GM12892 (cell line): ENCODE data around the gene MYO7B.

ENCODE experiments used
- POLR2A ChIP-seq: IDR thresholded peaks from 2 replicates; pipeline ENCODE4 v1.6.1; 2011; ENCODE audit warnings: low read depth, low read length, control low read depth
- POLR2AphosphoS5 ChIP-seq: IDR thresholded peaks from 2 replicates; pipeline ENCODE4 v1.6.1; 2011; ENCODE audit warnings: low read depth, low read length, control low read depth
- TAF1 ChIP-seq: IDR thresholded peaks from 2 replicates; pipeline ENCODE4 v1.6.1; 2011; ENCODE audit warnings: low read depth, mild to moderate bottlenecking, control low read depth, low read length, borderline replicate concordance

DNA sequence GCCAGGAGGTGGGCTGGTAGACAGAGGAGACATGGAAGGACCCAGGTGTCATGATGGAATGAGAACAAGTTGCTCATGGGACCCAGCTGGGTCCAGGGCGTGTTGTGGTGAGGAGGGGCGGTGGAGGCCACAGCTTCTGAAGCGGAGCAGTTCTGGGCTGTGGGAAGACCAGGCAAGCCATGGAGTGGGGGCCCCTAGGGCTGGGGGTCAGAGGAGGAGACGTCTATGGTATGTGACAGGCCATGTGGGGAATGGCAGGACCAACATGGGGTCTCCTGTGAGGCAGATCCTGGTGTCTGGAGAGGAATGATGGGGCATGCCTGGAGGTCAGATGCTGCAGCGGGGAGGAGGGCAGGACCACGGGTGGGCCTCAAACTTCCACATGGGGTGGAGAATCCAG is 16.9 kb downstream of the MYO7B start:
- no peak for TF ChIP-seq POLR2AphosphoS5
- TF ChIP-seq POLR2A: no peak
- no peak for TF ChIP-seq TAF1
